HepG2 (cell line): ENCODE results near the gene ATP13A1. TPM values are rescaled to one million over a fixed set of nuclear protein-coding genes. Genes with fewer than 3 reads are reported as not detected.

Source experiments
- ATAC-seq: fragments of 200-7000 bp; cut with Tn5 transposase; 3 replicates; pipeline ENCODE4 v1.9.1; 2020; ENCODE audit warnings: mild to moderate bottlenecking, moderate library complexity
- BruUV-seq: library from RNA; stranded (reverse); fragments of 400-500 nt; replicated peaks from 2 replicates; lab custom pipeline; 2021; lab: Mats Ljungman, UMichigan
- CTCF ChIA-PET: fragments of 300-600 bp; formaldehyde crosslinking; extraction: SDS; loops from one replicate; lab custom pipeline; 2021; ENCODE audit warnings: low total read pairs, inconsistent platforms, low intra/inter-chr PET ratio; lab: Yijun Ruan, JAX
- POLR2A ChIA-PET: fragments of 350-600 bp; sonication (Branson Sonifier 250); formaldehyde crosslinking; loops from one replicate; lab custom pipeline; 2020; ENCODE audit warnings: antibody characterized with exemption, inconsistent platforms; lab: Yijun Ruan, JAX
- DNase-seq: peaks from one replicate; pipeline ENCODE4 v3.0.0-alpha.2; 2015; ENCODE audit warnings: low spot score
- FAIRE-seq: peaks from 3 replicates; lab custom pipeline; 2011; peaks lifted over from hg19 to GRCh38; lab: Jason Lieb, UNC
- H2AFZ ChIP-seq: one replicate; pipeline ENCODE4 v1.6.1; 2011; ENCODE audit warnings: low read length, inconsistent platforms
- H3K27ac ChIP-seq: fragments of 300-600 bp; 3 replicates; pipeline ENCODE4 v1.8.0; 2011; ENCODE audit warnings: mixed run types, mild to moderate bottlenecking, mixed read lengths, low read length, inconsistent platforms; ENCODE audit not compliant: insufficient read depth; ENCODE audit errors: extremely low read length
- H3K27me3 ChIP-seq, 2 experiments: fragments of 200-600 bp in 1 of 2; 2 replicates in 1 of 2; 3 replicates in 1 of 2; pipeline versions ENCODE4 v1.6.0 to v1.8.0; 2011; ENCODE audit warnings: low read length in 2 of 2, mild to moderate bottlenecking in 2 of 2, moderate library complexity in 2 of 2, inconsistent platforms in 1 of 2; ENCODE audit not compliant: insufficient read depth in 2 of 2, control insufficient read depth in 1 of 2
- H3K36me3 ChIP-seq, 2 experiments: fragments of 200-600 bp in 1 of 2; replicated peaks in 1 of 2; 2 replicates in 1 of 2; 3 replicates in 1 of 2; pipeline versions ENCODE4 v1.5.1 to v1.8.0; 2011; ENCODE audit warnings: low read length in 2 of 2, inconsistent platforms in 1 of 2; ENCODE audit not compliant: insufficient read depth in 2 of 2, control insufficient read depth in 1 of 2
- H3K4me1 ChIP-seq: 2 replicates; pipeline ENCODE4 v1.5.1; 2012; ENCODE audit warnings: low read length, inconsistent platforms; ENCODE audit not compliant: insufficient read depth
- H3K4me2 ChIP-seq: 2 replicates; pipeline ENCODE4 v1.6.0; 2011; ENCODE audit warnings: low read depth, low read length, inconsistent platforms
- H3K4me3 ChIP-seq, 3 experiments: fragments of 200-600 bp in 1 of 3; sonication (generic), shearing (Covaris generic) in 1 of 3; replicated peaks in 1 of 3; 2 replicates each; pipeline ENCODE4 v1.5.1; 2011 to 2016; ENCODE audit warnings: low read length in 3 of 3, inconsistent platforms in 2 of 3, low read depth in 2 of 3, mild to moderate bottlenecking in 2 of 3, control low read depth in 1 of 3, mixed read lengths in 1 of 3; ENCODE audit not compliant: insufficient read depth in 1 of 3
- H3K79me2 ChIP-seq: one replicate; pipeline ENCODE4 v1.6.1; 2011; ENCODE audit warnings: low read length, inconsistent platforms; ENCODE audit not compliant: insufficient read depth
- H3K9ac ChIP-seq: 2 replicates; pipeline ENCODE4 v1.6.0; 2011; ENCODE audit warnings: mild to moderate bottlenecking, low read depth, low read length, inconsistent platforms; ENCODE audit not compliant: insufficient read depth
- H3K9me3 ChIP-seq: 2 replicates; pipeline ENCODE4 v1.5.1; 2012; ENCODE audit warnings: mild to moderate bottlenecking, low read length
- H4K20me1 ChIP-seq: 2 replicates; pipeline ENCODE4 v1.6.0; 2011; ENCODE audit warnings: inconsistent platforms, mild to moderate bottlenecking, low read length, moderate library complexity; ENCODE audit not compliant: insufficient read depth
- DNMT1 ChIP-seq: sonication (generic); formaldehyde crosslinking; IDR thresholded peaks from 2 replicates; pipeline ENCODE4 v1.5.1; 2020; ENCODE audit warnings: mild to moderate bottlenecking, missing genetic modification reagents
- ETV5 ChIP-seq: IDR thresholded peaks from 2 replicates; pipeline ENCODE4 v1.6.1; 2018; ENCODE audit warnings: missing biosample characterization, missing genetic modification reagents, inconsistent platforms, borderline replicate concordance
- EZH2 ChIP-seq: conservative IDR thresholded peaks from 2 replicates; pipeline ENCODE4 v1.6.1; 2012; ENCODE audit warnings: mild to moderate bottlenecking, low read depth, low read length, moderate library complexity
- JUN ChIP-seq: sonication (generic); formaldehyde crosslinking; IDR thresholded peaks from 2 replicates; pipeline ENCODE4 v1.4.0; 2020; ENCODE audit warnings: mild to moderate bottlenecking, missing genetic modification reagents
- MTF2 ChIP-seq: sonication (generic); formaldehyde crosslinking; IDR thresholded peaks from 2 replicates; pipeline ENCODE4 v1.5.0; 2020; ENCODE audit warnings: missing genetic modification reagents, borderline replicate concordance
- PHF21A ChIP-seq: sonication (generic); formaldehyde crosslinking; IDR thresholded peaks from 2 replicates; pipeline ENCODE4 v1.5.0; 2020; ENCODE audit warnings: mild to moderate bottlenecking, missing genetic modification reagents
- PITX1 ChIP-seq: sonication (generic); formaldehyde crosslinking; IDR thresholded peaks from 2 replicates; pipeline ENCODE4 v1.5.1; 2020; ENCODE audit warnings: mild to moderate bottlenecking, missing genetic modification reagents
- ZBTB10 ChIP-seq: sonication (generic); formaldehyde crosslinking; IDR thresholded peaks from 2 replicates; pipeline ENCODE4 v1.4.0; 2020; ENCODE audit warnings: missing genetic modification reagents, borderline replicate concordance
- ZBTB34 ChIP-seq: sonication (generic); formaldehyde crosslinking; IDR thresholded peaks from 2 replicates; pipeline ENCODE4 v1.8.0; 2022; ENCODE audit warnings: mild to moderate bottlenecking, missing genetic modification reagents
- ZNF33B ChIP-seq: sonication (generic); formaldehyde crosslinking; IDR thresholded peaks from 2 replicates; pipeline ENCODE4 v1.5.1; 2020; ENCODE audit warnings: mild to moderate bottlenecking, missing genetic modification reagents
- ZNF607 ChIP-seq: sonication (generic); formaldehyde crosslinking; IDR thresholded peaks from 2 replicates; pipeline ENCODE4 v1.5.1; 2020; ENCODE audit warnings: missing genetic modification reagents, mild to moderate bottlenecking, borderline replicate concordance
- WGBS: methylation state at CpG from one replicate; pipeline ENCODE4 v1.1.6; 2017; ENCODE audit warnings: low lambda C conversion rate; 5-methylcytosine and 5-hydroxymethylcytosine counted together
- in situ Hi-C: cut with HindIII; loops from 2 replicates; pipeline ENCODE4 v1.10.0; 2017; ENCODE audit warnings: low pct_unique_long_range_greater_than_20kb; ENCODE audit not compliant: extremely low pct_ligation_motif_present
- intact Hi-C: fragments of 100-400 bp; cut with micrococcal nuclease; formaldehyde crosslinking; loops from one replicate; pipeline ENCODE4 v1.10.0; 2022; ENCODE audit not compliant: unreplicated experiment
- polyA plus RNA-seq, 8 experiments: library from polyadenylated mRNA; depleted of rRNA in 3 of 8; stranded (reverse) in 7 of 8; unstranded in 1 of 8; fragments of >200 nt; fragmentation: Illumina TruSeq in 4 of 8; extraction: Trizol in 4 of 8; gene quantifications; 2 replicates each; pipeline versions ENCODE4 v1.2.1 to v1.2.3, GENCODE V29; 2011 to 2016; ENCODE audit warnings: low read depth in 4 of 8, missing spikeins in 1 of 8, mixed read lengths in 1 of 8; ENCODE audit not compliant: insufficient read depth in 1 of 8
- total RNA-seq, 5 experiments: library from RNA; depleted of rRNA; stranded (reverse); fragments of >200 nt; fragmentation: Illumina TruSeq; extraction: Trizol; gene quantifications; 2 replicates each; pipeline ENCODE4 v1.2.3, GENCODE V29; 2016; ENCODE audit warnings: low read depth in 1 of 5
- TF ChIP-seq, protein P1 (sequence below): sonication (generic); formaldehyde crosslinking; IDR thresholded peaks from 2 replicates; pipeline ENCODE4 v1.4.0; 2020; ENCODE audit warnings: missing genetic modification reagents

ATP13A1 gene
- total and polyA plus RNA-seq, 2 of the 13 experiments (the other 11 are each of a cell fraction or from before 2014, with no cell fraction given) = 23.2 to 41.7 TPM

DNA sequence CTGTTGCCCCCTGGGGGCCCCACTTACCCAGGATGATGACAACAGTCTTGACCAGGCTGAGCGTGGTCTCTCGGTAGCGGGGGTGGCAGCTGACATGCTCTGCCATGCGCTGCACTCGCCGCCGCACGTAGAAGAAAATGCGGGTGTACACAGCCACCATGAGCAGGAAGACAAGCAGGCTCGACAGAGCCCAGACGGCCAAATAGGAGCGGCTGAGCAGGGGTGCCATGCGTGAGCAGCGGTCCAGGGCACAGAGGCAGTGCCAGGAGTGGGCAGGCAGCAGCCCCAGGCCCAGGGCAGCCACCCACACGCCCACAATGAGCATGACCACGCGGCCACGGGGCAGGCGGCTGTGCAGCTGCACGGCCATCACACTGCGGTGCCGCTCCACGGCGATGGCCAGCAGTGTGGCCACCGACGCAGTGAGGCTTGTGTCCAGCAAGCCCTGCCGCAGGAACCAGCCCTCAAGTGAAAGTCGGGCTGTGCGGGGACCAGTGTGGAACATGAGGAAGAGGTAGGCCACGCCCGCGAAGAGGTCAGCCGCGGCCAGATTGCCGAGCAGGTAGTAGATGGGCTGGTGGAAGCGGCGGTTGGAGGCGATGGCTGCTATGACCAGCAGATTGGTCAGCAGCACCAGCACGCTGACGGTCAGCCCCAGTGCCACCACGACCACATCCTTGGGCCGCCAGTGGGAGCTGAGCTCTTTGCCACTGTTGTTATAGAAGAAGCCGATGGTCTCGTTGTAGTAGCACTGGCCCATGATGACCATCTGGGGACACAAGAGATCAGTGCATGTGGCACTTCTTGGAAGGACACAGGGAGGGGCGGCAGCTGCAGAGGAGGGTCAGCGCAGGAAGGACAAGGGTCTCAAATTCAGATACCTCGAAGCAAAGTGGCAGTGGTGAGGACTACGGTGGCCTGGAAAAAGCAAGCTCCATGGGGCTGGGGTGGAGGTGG lies 36.7 kb downstream of the ATP13A1 start (continued):
- TF ChIP-seq ZBTB34 = no peak
- no peak for TF ChIP-seq ZNF607 (CRISPR knock-in tag)
- no peak for TF ChIP-seq PITX1 (CRISPR knock-in tag)

DNA sequence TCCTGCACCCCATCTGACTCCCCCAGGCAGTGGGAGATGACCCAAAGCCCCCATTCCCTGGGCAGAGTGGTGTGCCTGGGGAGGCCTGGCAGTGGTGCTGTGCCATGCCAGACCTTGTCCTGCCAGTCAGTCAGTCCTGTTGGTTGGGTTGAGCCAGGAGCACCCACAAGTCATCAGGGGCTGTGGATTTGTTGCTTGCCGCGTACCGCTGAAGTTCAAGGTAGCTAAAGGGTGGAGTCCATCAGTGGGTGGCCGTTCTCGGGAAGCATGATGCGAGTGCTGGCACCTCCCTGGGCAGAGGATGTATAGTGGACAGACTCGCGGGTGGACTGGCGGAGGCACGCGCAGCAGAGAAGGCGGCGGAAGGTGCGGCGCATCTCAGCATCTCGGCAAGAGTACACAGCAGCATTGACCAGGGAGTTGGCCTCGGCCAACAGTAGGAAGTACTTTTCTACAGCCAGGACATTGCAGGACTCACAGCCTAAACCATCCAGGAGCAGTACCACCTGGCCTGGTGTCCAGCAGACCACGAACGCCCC lies 39.4 kb downstream of the ATP13A1 start:
- no TSS peak for BruUV-seq
- TF ChIP-seq EZH2 (no peak), JUN (no peak), ETV5 (no peak), ZNF33B (CRISPR knock-in tag) (no peak), MTF2 (CRISPR knock-in tag) (no peak), DNMT1 (no peak), ZBTB10 (no peak), PHF21A (CRISPR knock-in tag) (no peak)
- TF ChIP-seq, protein P1, sequence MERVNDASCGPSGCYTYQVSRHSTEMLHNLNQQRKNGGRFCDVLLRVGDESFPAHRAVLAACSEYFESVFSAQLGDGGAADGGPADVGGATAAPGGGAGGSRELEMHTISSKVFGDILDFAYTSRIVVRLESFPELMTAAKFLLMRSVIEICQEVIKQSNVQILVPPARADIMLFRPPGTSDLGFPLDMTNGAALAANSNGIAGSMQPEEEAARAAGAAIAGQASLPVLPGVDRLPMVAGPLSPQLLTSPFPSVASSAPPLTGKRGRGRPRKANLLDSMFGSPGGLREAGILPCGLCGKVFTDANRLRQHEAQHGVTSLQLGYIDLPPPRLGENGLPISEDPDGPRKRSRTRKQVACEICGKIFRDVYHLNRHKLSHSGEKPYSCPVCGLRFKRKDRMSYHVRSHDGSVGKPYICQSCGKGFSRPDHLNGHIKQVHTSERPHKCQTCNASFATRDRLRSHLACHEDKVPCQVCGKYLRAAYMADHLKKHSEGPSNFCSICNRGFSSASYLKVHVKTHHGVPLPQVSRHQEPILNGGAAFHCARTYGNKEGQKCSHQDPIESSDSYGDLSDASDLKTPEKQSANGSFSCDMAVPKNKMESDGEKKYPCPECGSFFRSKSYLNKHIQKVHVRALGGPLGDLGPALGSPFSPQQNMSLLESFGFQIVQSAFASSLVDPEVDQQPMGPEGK (CRISPR knock-in tag) = no peak
- no peaks in the 10 kb centered on the region; a peak in 1 of 5 replicates for H3K27me3 ChIP-seq
- H3K79me2 ChIP-seq = no peaks in the 10 kb centered on the region
- DNase-seq = no peak
- no peak overlapping the region for H3K27ac ChIP-seq
- H4K20me1 ChIP-seq = no peaks in the 10 kb centered on the region
- ChIA-PET POLR2A (no interaction called here), CTCF (no interaction called here)
- no peak overlapping the region for H2AFZ ChIP-seq
- H3K9me3 ChIP-seq = no peaks in the 10 kb centered on the region
- in situ Hi-C loops = no loop called here
- H3K4me2 ChIP-seq = no peak overlapping the region
- ATAC-seq = no peak
- H3K36me3 ChIP-seq = no peaks in the 10 kb centered on the region
- H3K4me3 ChIP-seq = no peak overlapping the region
- H3K4me1 ChIP-seq = peaks cover 13% of the 10 kb centered on the region
- intact Hi-C loops = no loop called here
- WGBS = 81% methylated on average over 17 of the region's 19 CpGs
- no peak for FAIRE-seq
- no peak overlapping the region for H3K9ac ChIP-seq
